ENCODE measurements around the gene FBXL5. TPM values are rescaled to one million over a fixed set of nuclear protein-coding genes. Genes with fewer than 3 reads are reported as not detected.

Gene FBXL5
- total and polyA plus RNA-seq, 2 of the 13 experiments (the other 11 are each of a cell fraction or from before 2014, with no cell fraction given), result 17.4 to 45.3 TPM

- TF ChIP-seq FOXA3 (CRISPR knock-in tag; IDR thresholded peaks at IDR 0.05), result no peak
- TF ChIP-seq USF2 (IDR thresholded peaks at IDR 0.05; ENCODE audit: low read depth, low read length), result no peak
- no peak for TF ChIP-seq USF2 (CRISPR knock-in tag; IDR thresholded peaks at IDR 0.05; ENCODE audit: borderline replicate concordance)
- TF ChIP-seq PCBP1 (IDR thresholded peaks at IDR 0.05; ENCODE audit: borderline replicate concordance, low read depth, low read length), result 0 out of 2 replicates have a peak, but pooled peaks have one; percentile 71
- TF ChIP-seq ZNF430 (CRISPR knock-in tag; IDR thresholded peaks at IDR 0.05), result peak; percentile 72
- TF ChIP-seq ZNF142 (CRISPR knock-in tag; IDR thresholded peaks at IDR 0.05), result peak; percentile 55; the same call in 1 of the 2 replicates
- TF ChIP-seq POLR2AphosphoS2 (IDR thresholded peaks at IDR 0.05; ENCODE audit: low read depth, low read length), result no peak
- TF ChIP-seq ZGPAT (CRISPR knock-in tag; IDR thresholded peaks at IDR 0.05), result peak; percentile 89
- TF ChIP-seq ZMYM2 (CRISPR knock-in tag; IDR thresholded peaks at IDR 0.05), result peak; percentile 52; the same call in 1 of the 2 replicates
- TF ChIP-seq ZNF652 (CRISPR knock-in tag; IDR thresholded peaks at IDR 0.05; ENCODE audit: borderline replicate concordance, low read depth), result no peak
- TF ChIP-seq NFRKB (IDR thresholded peaks at IDR 0.05), result no peak
- 0 out of 2 replicates have a peak, but pooled peaks have one; percentile 18 for TF ChIP-seq MLXIP (CRISPR knock-in tag; IDR thresholded peaks at IDR 0.05; ENCODE audit: borderline replicate concordance)
- TF ChIP-seq MNT (IDR thresholded peaks at IDR 0.05), result no peak; the same call in none of the 2 replicates
Measured at GRCh38 chr4:15681372-15682241, 26.4 kb upstream of the FBXL5 start, which contains the start of gene FAM200B (continued).
